ENCODE results near the gene RREB1. TPM values are rescaled to one million over a fixed set of nuclear protein-coding genes. Genes with fewer than 3 reads are reported as not detected.

Gene RREB1
- total and polyA plus RNA-seq, 2 experiments from 2014 or later: 6.4 to 12.4 TPM

- Histone ChIP-seq H3F3A (ENCODE audit: insufficient read depth) (peaks cover 28% of the 10 kb centered on the region), H3K9ac (no peak overlapping the region), H3K4me3 (no peak overlapping the region), H3K79me2 (ENCODE audit: insufficient read depth) (peaks cover 100% of the 10 kb centered on the region), H4K20me1 (ENCODE audit: insufficient read depth) (no peaks in the 10 kb centered on the region), H3K36me3 (ENCODE audit: low read depth) (no peaks in the 10 kb centered on the region), H3K9me3 (ENCODE audit: low read depth) (no peaks in the 10 kb centered on the region), H3K4me1 (ENCODE audit: insufficient read depth) (peaks cover 42% of the 10 kb centered on the region), H2AFZ (no peak overlapping the region), H3K27me3 (replicated peaks; ENCODE audit: insufficient read depth) (no peaks in the 10 kb centered on the region), H3K27ac (no peak overlapping the region), H3K4me2 (ENCODE audit: unreplicated experiment) (no peak overlapping the region), H3K9me2 (ENCODE audit: insufficient read depth) (no peaks in the 10 kb centered on the region)
- DNase-seq: no peak
- WGBS, 2 experiments (ENCODE audit: low coverage in 1 of 2, low lambda C conversion rate in 2 of 2, missing lambda C conversion rate in 2 of 2): 90 to 92% methylated on average over 12 of the region's 12 CpGs
- TF ChIP-seq EZH2phosphoT487 (IDR thresholded peaks at IDR 0.05; ENCODE audit: insufficient read depth, low read depth) (no peak), EZH2 (IDR thresholded peaks at IDR 0.05; ENCODE audit: insufficient read depth, poor library complexity, severe bottlenecking) (no peak)
- in situ Hi-C loops (cut with MboI): no loop called here
Observed at GRCh38 chr6:7163661-7164071, 55.9 kb downstream of the RREB1 start.

DNA sequence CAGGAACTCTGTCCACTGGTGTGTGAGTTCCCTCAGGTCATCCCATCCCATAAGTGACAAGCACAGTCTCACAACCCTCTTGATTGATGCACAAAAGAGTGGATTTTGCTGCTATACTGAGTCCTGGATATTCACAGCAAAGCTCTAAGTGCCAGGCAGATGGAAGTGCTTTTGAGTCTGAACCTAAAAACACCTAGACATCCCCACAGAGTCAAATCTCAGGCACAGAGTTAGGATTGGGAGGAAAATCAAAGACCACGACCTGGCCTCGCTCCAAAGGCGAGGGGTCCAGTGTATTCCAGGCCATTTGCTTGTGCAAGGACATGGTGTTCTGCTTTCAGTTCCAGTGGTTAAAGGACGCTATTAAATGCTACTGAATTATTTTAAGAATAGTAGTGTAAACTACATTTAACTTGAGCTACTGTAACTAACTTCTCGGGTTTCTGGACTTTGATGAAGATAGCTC is 56.8 kb downstream of the RREB1 start:
- peaks cover 24% of the 10 kb centered on the region for H3F3A ChIP-seq (ENCODE audit: insufficient read depth)
- H3K4me3 ChIP-seq: no peak overlapping the region
- in situ Hi-C loops (cut with MboI): no loop called here
- TF ChIP-seq EZH2 (IDR thresholded peaks at IDR 0.05; ENCODE audit: insufficient read depth, poor library complexity, severe bottlenecking): no peak
- H3K27ac ChIP-seq: no peak overlapping the region
- H3K9me2 ChIP-seq (ENCODE audit: insufficient read depth): no peaks in the 10 kb centered on the region
- no peaks in the 10 kb centered on the region for H3K27me3 ChIP-seq (replicated peaks; ENCODE audit: insufficient read depth)
- H3K79me2 ChIP-seq (ENCODE audit: insufficient read depth): peaks cover 100% of the 10 kb centered on the region
- no peak overlapping the region for H2AFZ ChIP-seq
- no peaks in the 10 kb centered on the region for H3K36me3 ChIP-seq (ENCODE audit: low read depth)
- 84 to 85% methylated on average over 5 of the region's 5 CpGs for WGBS, 2 experiments (ENCODE audit: low coverage in 1 of 2, low lambda C conversion rate in 2 of 2, missing lambda C conversion rate in 2 of 2)
- no peaks in the 10 kb centered on the region for H3K9me3 ChIP-seq (ENCODE audit: low read depth)
- no peak overlapping the region for H3K4me2 ChIP-seq (ENCODE audit: unreplicated experiment)
- no peak overlapping the region for H3K9ac ChIP-seq
- H4K20me1 ChIP-seq (ENCODE audit: insufficient read depth): no peaks in the 10 kb centered on the region
- H3K4me1 ChIP-seq (ENCODE audit: insufficient read depth): peaks cover 42% of the 10 kb centered on the region
- DNase-seq: no peak

GRCh38 chr6:7165002-7165889 is 57.5 kb downstream of the RREB1 start:
- no peak overlapping the region for H3K4me3 ChIP-seq
- H2AFZ ChIP-seq: no peak overlapping the region
- H3K4me2 ChIP-seq (ENCODE audit: unreplicated experiment): no peak overlapping the region
- H3K9me3 ChIP-seq (ENCODE audit: low read depth): no peaks in the 10 kb centered on the region
- TF ChIP-seq EZH2phosphoT487 (IDR thresholded peaks at IDR 0.05; ENCODE audit: insufficient read depth, low read depth) (no peak), EZH2 (IDR thresholded peaks at IDR 0.05; ENCODE audit: insufficient read depth, poor library complexity, severe bottlenecking) (no peak)
- H3K9me2 ChIP-seq (ENCODE audit: insufficient read depth): no peaks in the 10 kb centered on the region
- DNase-seq: no peak
- no peak overlapping the region for H3K27ac ChIP-seq
- WGBS, 2 experiments (ENCODE audit: low coverage in 1 of 2, low lambda C conversion rate in 2 of 2, missing lambda C conversion rate in 2 of 2): 78 to 81% methylated on average over 11 of the region's 11 CpGs
- no peaks in the 10 kb centered on the region for H4K20me1 ChIP-seq (ENCODE audit: insufficient read depth)
- H3K9ac ChIP-seq: no peak overlapping the region
- no peaks in the 10 kb centered on the region for H3K27me3 ChIP-seq (replicated peaks; ENCODE audit: insufficient read depth)
- peaks cover 18% of the 10 kb centered on the region for H3F3A ChIP-seq (ENCODE audit: insufficient read depth)
- no peaks in the 10 kb centered on the region for H3K36me3 ChIP-seq (ENCODE audit: low read depth)
- H3K4me1 ChIP-seq (ENCODE audit: insufficient read depth): peaks cover 42% of the 10 kb centered on the region
- in situ Hi-C loops (cut with MboI): no loop called here
- peaks cover 100% of the 10 kb centered on the region for H3K79me2 ChIP-seq (ENCODE audit: insufficient read depth)

- no peak overlapping the region for H3K4me3 ChIP-seq
- WGBS, 2 experiments (ENCODE audit: low coverage in 1 of 2, low lambda C conversion rate in 2 of 2, missing lambda C conversion rate in 2 of 2): 93 to 100% methylated on average over 2 to 4 of the region's 4 CpGs
- no peaks in the 10 kb centered on the region for H3K36me3 ChIP-seq (ENCODE audit: low read depth)
- no peaks in the 10 kb centered on the region for H3K27me3 ChIP-seq (replicated peaks; ENCODE audit: insufficient read depth)
- in situ Hi-C loops (cut with MboI): no loop called here
- TF ChIP-seq EZH2phosphoT487 (IDR thresholded peaks at IDR 0.05; ENCODE audit: insufficient read depth, low read depth) (no peak), EZH2 (IDR thresholded peaks at IDR 0.05; ENCODE audit: insufficient read depth, poor library complexity, severe bottlenecking) (no peak)
- H2AFZ ChIP-seq: no peak overlapping the region
- peaks cover 41% of the 10 kb centered on the region for H3K4me1 ChIP-seq (ENCODE audit: insufficient read depth)
- no peaks in the 10 kb centered on the region for H3K9me2 ChIP-seq (ENCODE audit: insufficient read depth)
- no peak overlapping the region for H3K4me2 ChIP-seq (ENCODE audit: unreplicated experiment)
- H4K20me1 ChIP-seq (ENCODE audit: insufficient read depth): no peaks in the 10 kb centered on the region
- H3F3A ChIP-seq (ENCODE audit: insufficient read depth): peaks cover 15% of the 10 kb centered on the region; the same call in 1 of the 2 replicates
- peaks cover 100% of the 10 kb centered on the region for H3K79me2 ChIP-seq (ENCODE audit: insufficient read depth)
- H3K9ac ChIP-seq: no peak overlapping the region
- no peak overlapping the region for H3K27ac ChIP-seq
- DNase-seq: no peak
- no peaks in the 10 kb centered on the region for H3K9me3 ChIP-seq (ENCODE audit: low read depth)
Observed at GRCh38 chr6:7165890-7166267, 58.1 kb downstream of the RREB1 start.
